ENCODE data around the gene PRM2. TPM values are rescaled to one million over a fixed set of nuclear protein-coding genes. Genes with fewer than 3 reads are reported as not detected.

The PRM2 gene
- total RNA-seq (2014; rRNA removed; shearing (Covaris generic)) (not detected in 2 replicates), polyA plus RNA-seq (2016; fragmentation: Nextera tagmentation; extraction: Ambion mirVana) (not detected in 2 replicates)

- no peaks in the 10 kb centered on the region for H3K36me3 ChIP-seq (ENCODE audit: low read depth)
- no peaks in the 10 kb centered on the region for H3F3A ChIP-seq (ENCODE audit: insufficient read depth)
- no peak within 1 kb of the TSS for H2AFZ ChIP-seq
- in situ Hi-C loops (cut with MboI): no loop called here
- no peak within 1 kb of the TSS for H3K27ac ChIP-seq
- TF ChIP-seq EZH2 (IDR thresholded peaks at IDR 0.05; ENCODE audit: insufficient read depth, poor library complexity, severe bottlenecking) (no peak), EZH2phosphoT487 (IDR thresholded peaks at IDR 0.05; ENCODE audit: insufficient read depth, low read depth) (no peak)
- H4K20me1 ChIP-seq (ENCODE audit: insufficient read depth): no peaks in the 10 kb centered on the region
- H3K4me2 ChIP-seq (ENCODE audit: unreplicated experiment): no peak within 1 kb of the TSS
- H3K27me3 ChIP-seq (replicated peaks; ENCODE audit: insufficient read depth): no peaks in the 10 kb centered on the region
- 83 to 87% methylated on average over 23 to 26 of the region's 26 CpGs for WGBS, 2 experiments (ENCODE audit: low coverage in 1 of 2, low lambda C conversion rate in 2 of 2, missing lambda C conversion rate in 2 of 2)
- no peak for DNase-seq
- no peaks in the 10 kb centered on the region for H3K9me3 ChIP-seq (ENCODE audit: low read depth)
- H3K4me1 ChIP-seq (ENCODE audit: insufficient read depth): no peaks in the 10 kb centered on the region
- no peak within 1 kb of the TSS for H3K9ac ChIP-seq
- H3K9me2 ChIP-seq (ENCODE audit: insufficient read depth): no peaks in the 10 kb centered on the region
- no peaks in the 10 kb centered on the region for H3K79me2 ChIP-seq (ENCODE audit: insufficient read depth)
- no peak within 1 kb of the TSS for H3K4me3 ChIP-seq
These were observed at the start of gene PRM2 for GRCh38 chr16:11276143-11276895. TSS of gene PRM2 (minus strand) at chr16:11276480. CDS start at chr16:11276370, 110 bp downstream.

GRCh38 chr16:11325404-11326083, 49.3 kb upstream of the PRM2 start:
- Histone ChIP-seq H3K36me3 (ENCODE audit: low read depth) (no peaks in the 10 kb centered on the region), H4K20me1 (ENCODE audit: insufficient read depth) (no peaks in the 10 kb centered on the region), H2AFZ (no peak overlapping the region), H3K4me3 (no peak overlapping the region), H3K4me2 (ENCODE audit: unreplicated experiment) (no peak overlapping the region), H3F3A (ENCODE audit: insufficient read depth) (peaks cover 9% of the 10 kb centered on the region; the same call in 1 of the 2 replicates), H3K27ac (no peak overlapping the region), H3K79me2 (ENCODE audit: insufficient read depth) (no peaks in the 10 kb centered on the region), H3K4me1 (ENCODE audit: insufficient read depth) (peaks cover 17% of the 10 kb centered on the region), H3K9me3 (ENCODE audit: low read depth) (no peaks in the 10 kb centered on the region), H3K9ac (no peak overlapping the region), H3K27me3 (replicated peaks; ENCODE audit: insufficient read depth) (no peaks in the 10 kb centered on the region), H3K9me2 (ENCODE audit: insufficient read depth) (no peaks in the 10 kb centered on the region)
- no peak for DNase-seq
- 85% methylated on average over 10 of the region's 10 CpGs for WGBS, 2 experiments (ENCODE audit: low coverage in 1 of 2, low lambda C conversion rate in 2 of 2, missing lambda C conversion rate in 2 of 2)
- in situ Hi-C loops (cut with MboI): no loop called here
- no peak for TF ChIP-seq EZH2 (IDR thresholded peaks at IDR 0.05; ENCODE audit: insufficient read depth, poor library complexity, severe bottlenecking)
- TF ChIP-seq EZH2phosphoT487 (IDR thresholded peaks at IDR 0.05; ENCODE audit: insufficient read depth, low read depth): no peak

- H3K79me2 ChIP-seq (ENCODE audit: insufficient read depth): no peaks in the 10 kb centered on the region
- no peak overlapping the region for H3K4me3 ChIP-seq
- no peak for TF ChIP-seq EZH2 (IDR thresholded peaks at IDR 0.05; ENCODE audit: insufficient read depth, poor library complexity, severe bottlenecking)
- no peak for TF ChIP-seq EZH2phosphoT487 (IDR thresholded peaks at IDR 0.05; ENCODE audit: insufficient read depth, low read depth)
- peaks cover 6% of the 10 kb centered on the region; the same call in 1 of the 2 replicates for H3F3A ChIP-seq (ENCODE audit: insufficient read depth)
- H4K20me1 ChIP-seq (ENCODE audit: insufficient read depth): no peaks in the 10 kb centered on the region
- H3K27ac ChIP-seq: no peak overlapping the region
- no peak overlapping the region for H2AFZ ChIP-seq
- DNase-seq: no peak
- no peak overlapping the region for H3K4me2 ChIP-seq (ENCODE audit: unreplicated experiment)
- no peaks in the 10 kb centered on the region for H3K36me3 ChIP-seq (ENCODE audit: low read depth)
- no peak overlapping the region for H3K9ac ChIP-seq
- peaks cover 8% of the 10 kb centered on the region for H3K4me1 ChIP-seq (ENCODE audit: insufficient read depth)
- no peaks in the 10 kb centered on the region for H3K27me3 ChIP-seq (replicated peaks; ENCODE audit: insufficient read depth)
- no peaks in the 10 kb centered on the region for H3K9me3 ChIP-seq (ENCODE audit: low read depth)
- 91 to 94% methylated on average over 11 of the region's 11 CpGs for WGBS, 2 experiments (ENCODE audit: low coverage in 1 of 2, low lambda C conversion rate in 2 of 2, missing lambda C conversion rate in 2 of 2)
- in situ Hi-C loops (cut with MboI): no loop called here
- H3K9me2 ChIP-seq (ENCODE audit: insufficient read depth): no peaks in the 10 kb centered on the region
These were observed 47.5 kb upstream of the PRM2 start for GRCh38 chr16:11323551-11324336.

GRCh38 chr16:11322823-11323222, 46.5 kb upstream of the PRM2 start:
- Histone ChIP-seq H4K20me1 (ENCODE audit: insufficient read depth) (no peaks in the 10 kb centered on the region), H3F3A (ENCODE audit: insufficient read depth) (no peaks in the 10 kb centered on the region), H3K9me2 (ENCODE audit: insufficient read depth) (no peaks in the 10 kb centered on the region), H3K4me3 (no peak overlapping the region), H3K4me2 (ENCODE audit: unreplicated experiment) (no peak overlapping the region), H3K9me3 (ENCODE audit: low read depth) (no peaks in the 10 kb centered on the region), H3K79me2 (ENCODE audit: insufficient read depth) (no peaks in the 10 kb centered on the region), H3K9ac (no peak overlapping the region), H3K36me3 (ENCODE audit: low read depth) (no peaks in the 10 kb centered on the region), H3K4me1 (ENCODE audit: insufficient read depth) (0 out of 2 replicates have a peak, but pooled peaks cover under 1% of the 10 kb centered on the region), H3K27ac (no peak overlapping the region), H2AFZ (no peak overlapping the region), H3K27me3 (replicated peaks; ENCODE audit: insufficient read depth) (no peaks in the 10 kb centered on the region)
- TF ChIP-seq EZH2 (IDR thresholded peaks at IDR 0.05; ENCODE audit: insufficient read depth, poor library complexity, severe bottlenecking) (no peak), EZH2phosphoT487 (IDR thresholded peaks at IDR 0.05; ENCODE audit: insufficient read depth, low read depth) (no peak)
- in situ Hi-C loops (cut with MboI): no loop called here
- DNase-seq: no peak
- 61 to 66% methylated on average over 3 of the region's 3 CpGs for WGBS, 2 experiments (ENCODE audit: low coverage in 1 of 2, low lambda C conversion rate in 2 of 2, missing lambda C conversion rate in 2 of 2)

All from GM23248 (cell line).